ENCODE measurements around the gene GALNTL6.

DNA sequence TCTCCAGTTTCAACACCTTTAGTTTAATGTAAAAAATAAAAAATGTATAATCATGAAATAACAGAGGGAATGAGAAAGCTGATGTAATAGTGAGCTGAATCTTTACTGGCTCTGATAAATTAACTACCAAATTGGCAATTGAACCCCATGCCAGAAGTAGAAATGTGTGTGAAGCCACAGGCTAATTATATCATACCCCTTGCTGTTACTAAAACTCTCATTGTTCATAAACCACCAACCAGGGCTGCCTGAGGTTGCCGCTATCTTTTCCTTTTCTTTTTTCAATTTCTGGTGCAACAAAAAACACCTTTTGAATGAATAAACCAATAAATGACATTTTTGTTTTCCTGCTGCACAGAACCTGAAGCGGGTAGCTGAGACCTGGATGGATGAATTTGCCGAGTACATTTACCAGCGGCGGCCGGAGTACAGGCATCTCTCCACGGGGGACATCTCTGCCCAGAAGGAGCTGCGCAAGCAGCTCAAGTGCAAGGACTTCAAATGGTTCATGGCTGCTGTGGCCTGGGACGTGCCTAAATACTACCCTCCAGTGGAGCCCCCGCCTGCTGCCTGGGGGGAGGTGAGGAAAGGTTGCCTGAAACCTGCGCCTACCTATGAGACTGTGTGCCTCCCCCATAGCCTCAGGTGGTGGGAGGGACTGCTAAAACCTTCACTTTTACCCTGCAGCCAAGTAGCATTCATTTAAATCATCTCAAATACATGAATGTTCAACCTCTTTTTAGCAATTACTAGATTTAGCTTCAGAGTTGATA is 1138.7 kb downstream of the GALNTL6 start:
- TF ChIP-seq, protein P1, sequence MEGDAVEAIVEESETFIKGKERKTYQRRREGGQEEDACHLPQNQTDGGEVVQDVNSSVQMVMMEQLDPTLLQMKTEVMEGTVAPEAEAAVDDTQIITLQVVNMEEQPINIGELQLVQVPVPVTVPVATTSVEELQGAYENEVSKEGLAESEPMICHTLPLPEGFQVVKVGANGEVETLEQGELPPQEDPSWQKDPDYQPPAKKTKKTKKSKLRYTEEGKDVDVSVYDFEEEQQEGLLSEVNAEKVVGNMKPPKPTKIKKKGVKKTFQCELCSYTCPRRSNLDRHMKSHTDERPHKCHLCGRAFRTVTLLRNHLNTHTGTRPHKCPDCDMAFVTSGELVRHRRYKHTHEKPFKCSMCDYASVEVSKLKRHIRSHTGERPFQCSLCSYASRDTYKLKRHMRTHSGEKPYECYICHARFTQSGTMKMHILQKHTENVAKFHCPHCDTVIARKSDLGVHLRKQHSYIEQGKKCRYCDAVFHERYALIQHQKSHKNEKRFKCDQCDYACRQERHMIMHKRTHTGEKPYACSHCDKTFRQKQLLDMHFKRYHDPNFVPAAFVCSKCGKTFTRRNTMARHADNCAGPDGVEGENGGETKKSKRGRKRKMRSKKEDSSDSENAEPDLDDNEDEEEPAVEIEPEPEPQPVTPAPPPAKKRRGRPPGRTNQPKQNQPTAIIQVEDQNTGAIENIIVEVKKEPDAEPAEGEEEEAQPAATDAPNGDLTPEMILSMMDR (IDR thresholded peaks at IDR 0.05), result no peak
- TF ChIP-seq POLR2A (IDR thresholded peaks at IDR 0.05), result no peak

All from lower leg skin (tissue), 3 donors.